Hepatocyte (in vitro differentiated cells): Measurements from ENCODE around the gene TRAPPC3L.

Experiments used
- CTCF ChIP-seq: fragments of 200-600 bp; sonication (generic); IDR thresholded peaks from 2 replicates; pipeline ENCODE4 v1.5.1; 2016; ENCODE audit warnings: antibody characterized with exemption, mild to moderate bottlenecking; ENCODE audit not compliant: poor library complexity
- EZH2 ChIP-seq: fragments of 200-600 bp; sonication (generic); IDR thresholded peaks from 2 replicates; pipeline ENCODE4 v1.6.1; 2016; ENCODE audit warnings: antibody characterized with exemption, mild to moderate bottlenecking, borderline replicate concordance
- EZH2phosphoT487 ChIP-seq: fragments of 200-600 bp; sonication (generic); IDR thresholded peaks from one replicate; pipeline ENCODE4 v1.6.1; 2018; ENCODE audit warnings: antibody characterized with exemption, mild to moderate bottlenecking, low read depth, moderate library complexity; ENCODE audit not compliant: unreplicated experiment, severe bottlenecking

GRCh38 chr6:116560130-116560529, 14.6 kb upstream of the TRAPPC3L start:
- TF ChIP-seq CTCF (no peak), EZH2 (no peak), EZH2phosphoT487 (no peak)
